Measurements from ENCODE around the gene SPATA31D4. TPM values are rescaled to one million over a fixed set of nuclear protein-coding genes. Genes with fewer than 3 reads are reported as not detected.
"Not testable (repeated sequence)": the region's sequence is repeated elsewhere in the genome, so short reads cannot be mapped to it uniquely, and the experiment has no call there.

The SPATA31D4 gene
- total RNA-seq, result not detected

GRCh38 chr9:81928305-81928704, at the start of gene SPATA31D4:
Gene SPATA31D4, plus strand, starts transcription at chr9:81928428. Its CDS starts 86 bp downstream, at chr9:81928514.
- H3K27ac Mint-ChIP-seq; POLR2A ChIA-PET; H3K27me3 Mint-ChIP-seq; H3K9me3 Mint-ChIP-seq; CTCF ChIA-PET; H3K4me3 Mint-ChIP-seq; H3K36me3 Mint-ChIP-seq (ENCODE audit: low read depth); H3K4me1 Mint-ChIP-seq; DNase-seq: not testable (repeated sequence)

GRCh38 chr9:81878530-81878929, 49.7 kb upstream of the SPATA31D4 start:
- no peak for DNase-seq
- Mint-ChIP-seq H3K4me3 (no peak overlapping the region), H3K27ac (no peak overlapping the region), H3K36me3 (ENCODE audit: low read depth) (no peaks in the 10 kb centered on the region), H3K9me3 (no peaks in the 10 kb centered on the region), H3K4me1 (no peaks in the 10 kb centered on the region), H3K27me3 (no peaks in the 10 kb centered on the region)
- ChIA-PET CTCF (no interaction called here), POLR2A (no interaction called here)

- H3K27ac Mint-ChIP-seq, result no peak overlapping the region
- ChIA-PET POLR2A (no interaction called here), CTCF (no interaction called here)
- H3K9me3 Mint-ChIP-seq, result no peaks in the 10 kb centered on the region
- DNase-seq, result no peak
- no peak overlapping the region for H3K4me3 Mint-ChIP-seq
- H3K4me1 Mint-ChIP-seq, result no peaks in the 10 kb centered on the region
- H3K36me3 Mint-ChIP-seq (ENCODE audit: low read depth), result no peaks in the 10 kb centered on the region
- no peaks in the 10 kb centered on the region for H3K27me3 Mint-ChIP-seq
Measured at GRCh38 chr9:81879501-81879916, 48.7 kb upstream of the SPATA31D4 start.

- no peaks in the 10 kb centered on the region for H3K4me1 Mint-ChIP-seq
- no peak overlapping the region for H3K4me3 Mint-ChIP-seq
- H3K36me3 Mint-ChIP-seq (ENCODE audit: low read depth), result no peaks in the 10 kb centered on the region
- H3K27ac Mint-ChIP-seq, result no peak overlapping the region
- H3K27me3 Mint-ChIP-seq, result no peaks in the 10 kb centered on the region
- POLR2A ChIA-PET, result no interaction called here
- DNase-seq, result no peak
- peaks cover 5% of the 10 kb centered on the region for H3K9me3 Mint-ChIP-seq
- CTCF ChIA-PET, result no interaction called here
Measured at GRCh38 chr9:81885602-81886001, 42.6 kb upstream of the SPATA31D4 start.

- DNase-seq, result no peak
- CTCF ChIA-PET, result no interaction called here
- no peak overlapping the region for H3K27ac Mint-ChIP-seq
- no peak overlapping the region for H3K4me3 Mint-ChIP-seq
- H3K36me3 Mint-ChIP-seq (ENCODE audit: low read depth), result no peaks in the 10 kb centered on the region
- H3K9me3 Mint-ChIP-seq, result peaks cover 5% of the 10 kb centered on the region
- H3K27me3 Mint-ChIP-seq, result no peaks in the 10 kb centered on the region
- POLR2A ChIA-PET, result no interaction called here
- no peaks in the 10 kb centered on the region for H3K4me1 Mint-ChIP-seq
Measured at GRCh38 chr9:81886665-81887064, 41.6 kb upstream of the SPATA31D4 start.

- no peak overlapping the region for H3K27ac Mint-ChIP-seq
Measured at GRCh38 chr9:81890104-81890503, 38.1 kb upstream of the SPATA31D4 start.

GRCh38 chr9:81892440-81892839, 35.8 kb upstream of the SPATA31D4 start:
- Mint-ChIP-seq H3K36me3 (ENCODE audit: low read depth) (no peaks in the 10 kb centered on the region), H3K9me3 (peaks cover 5% of the 10 kb centered on the region)

More at GRCh38 chr9:81890104-81890503, 38.1 kb upstream of the SPATA31D4 start:
- no peak overlapping the region for H3K4me3 Mint-ChIP-seq
- H3K4me1 Mint-ChIP-seq, result no peaks in the 10 kb centered on the region
- H3K36me3 Mint-ChIP-seq (ENCODE audit: low read depth), result no peaks in the 10 kb centered on the region
- no peaks in the 10 kb centered on the region for H3K27me3 Mint-ChIP-seq
- POLR2A ChIA-PET, result no interaction called here
- DNase-seq, result no peak
- peaks cover 5% of the 10 kb centered on the region for H3K9me3 Mint-ChIP-seq
- CTCF ChIA-PET, result no interaction called here

GRCh38 chr9:81893929-81894328, 34.3 kb upstream of the SPATA31D4 start:
- H3K4me3 Mint-ChIP-seq, result no peak overlapping the region
- CTCF ChIA-PET, result interaction anchor here (0.6 kb wide), 2 partner anchors 1307 to 1675 kb away, joined by 3 to 4 read pairs; no protein-coding TSS in a partner anchor

More at GRCh38 chr9:81892440-81892839, 35.8 kb upstream of the SPATA31D4 start:
- no peak overlapping the region for H3K4me3 Mint-ChIP-seq
- H3K27ac Mint-ChIP-seq, result no peak overlapping the region
- DNase-seq, result no peak
- CTCF ChIA-PET, result no interaction called here
- no peaks in the 10 kb centered on the region for H3K4me1 Mint-ChIP-seq
- H3K27me3 Mint-ChIP-seq, result no peaks in the 10 kb centered on the region
- POLR2A ChIA-PET, result no interaction called here

GRCh38 chr9:81894891-81895290, 33.3 kb upstream of the SPATA31D4 start:
- ChIA-PET POLR2A (no interaction called here), CTCF (no interaction called here)
- H3K4me3 Mint-ChIP-seq, result no peak overlapping the region
- no peak for DNase-seq
- no peaks in the 10 kb centered on the region for H3K4me1 Mint-ChIP-seq
- H3K27me3 Mint-ChIP-seq, result no peaks in the 10 kb centered on the region
- no peak overlapping the region for H3K27ac Mint-ChIP-seq
- H3K36me3 Mint-ChIP-seq (ENCODE audit: low read depth), result no peaks in the 10 kb centered on the region
- peaks cover 3% of the 10 kb centered on the region for H3K9me3 Mint-ChIP-seq

More at GRCh38 chr9:81893929-81894328, 34.3 kb upstream of the SPATA31D4 start:
- H3K27ac Mint-ChIP-seq, result no peak overlapping the region
- no peaks in the 10 kb centered on the region for H3K36me3 Mint-ChIP-seq (ENCODE audit: low read depth)
- no peak for DNase-seq
- H3K27me3 Mint-ChIP-seq, result no peaks in the 10 kb centered on the region
- peaks cover 5% of the 10 kb centered on the region for H3K9me3 Mint-ChIP-seq
- no peaks in the 10 kb centered on the region for H3K4me1 Mint-ChIP-seq
- POLR2A ChIA-PET, result no interaction called here

- no peaks in the 10 kb centered on the region for H3K9me3 Mint-ChIP-seq
- CTCF ChIA-PET, result no interaction called here
- H3K4me1 Mint-ChIP-seq, result no peaks in the 10 kb centered on the region
- POLR2A ChIA-PET, result no interaction called here
- DNase-seq, result no peak
- no peaks in the 10 kb centered on the region for H3K36me3 Mint-ChIP-seq (ENCODE audit: low read depth)
- no peaks in the 10 kb centered on the region for H3K27me3 Mint-ChIP-seq
- H3K27ac Mint-ChIP-seq, result no peak overlapping the region
- no peak overlapping the region for H3K4me3 Mint-ChIP-seq
Measured at GRCh38 chr9:81896070-81896469, 32.2 kb upstream of the SPATA31D4 start.

- H3K4me3 Mint-ChIP-seq, result no peak overlapping the region
- no peaks in the 10 kb centered on the region for H3K36me3 Mint-ChIP-seq (ENCODE audit: low read depth)
- no peaks in the 10 kb centered on the region for H3K4me1 Mint-ChIP-seq
- DNase-seq, result no peak
- ChIA-PET POLR2A (no interaction called here), CTCF (no interaction called here)
- H3K9me3 Mint-ChIP-seq, result no peaks in the 10 kb centered on the region
- H3K27ac Mint-ChIP-seq, result no peak overlapping the region
- no peaks in the 10 kb centered on the region for H3K27me3 Mint-ChIP-seq
Measured at GRCh38 chr9:81898851-81899250, 29.4 kb upstream of the SPATA31D4 start.

- ChIA-PET POLR2A (no interaction called here), CTCF (no interaction called here)
- Mint-ChIP-seq H3K4me1 (no peaks in the 10 kb centered on the region), H3K4me3 (no peak overlapping the region), H3K27ac (no peak overlapping the region), H3K9me3 (no peaks in the 10 kb centered on the region), H3K36me3 (ENCODE audit: low read depth) (no peaks in the 10 kb centered on the region), H3K27me3 (no peaks in the 10 kb centered on the region)
- no peak for DNase-seq
Measured at GRCh38 chr9:81902196-81902595, 26.0 kb upstream of the SPATA31D4 start.

- no peaks in the 10 kb centered on the region for H3K27me3 Mint-ChIP-seq
- H3K4me1 Mint-ChIP-seq, result no peaks in the 10 kb centered on the region
- H3K27ac Mint-ChIP-seq, result no peak overlapping the region
- no peaks in the 10 kb centered on the region for H3K36me3 Mint-ChIP-seq (ENCODE audit: low read depth)
- no peaks in the 10 kb centered on the region for H3K9me3 Mint-ChIP-seq
- H3K4me3 Mint-ChIP-seq, result no peak overlapping the region
- DNase-seq, result no peak
- ChIA-PET POLR2A (no interaction called here), CTCF (no interaction called here)
Measured at GRCh38 chr9:81902626-81903025, 25.6 kb upstream of the SPATA31D4 start.

- ChIA-PET POLR2A (no interaction called here), CTCF (no interaction called here)
- no peaks in the 10 kb centered on the region for H3K27me3 Mint-ChIP-seq
- H3K4me3 Mint-ChIP-seq, result no peak overlapping the region
- H3K9me3 Mint-ChIP-seq, result no peaks in the 10 kb centered on the region
- no peaks in the 10 kb centered on the region for H3K4me1 Mint-ChIP-seq
- DNase-seq, result no peak
- H3K36me3 Mint-ChIP-seq (ENCODE audit: low read depth), result no peaks in the 10 kb centered on the region
- H3K27ac Mint-ChIP-seq, result no peak overlapping the region
Measured at GRCh38 chr9:81906671-81907070, 21.6 kb upstream of the SPATA31D4 start.

GRCh38 chr9:81912135-81912534, 16.1 kb upstream of the SPATA31D4 start:
- CTCF ChIA-PET, result no interaction called here
- no peaks in the 10 kb centered on the region for H3K27me3 Mint-ChIP-seq
- no peak overlapping the region for H3K4me3 Mint-ChIP-seq
- no peaks in the 10 kb centered on the region for H3K36me3 Mint-ChIP-seq (ENCODE audit: low read depth)
- H3K4me1 Mint-ChIP-seq, result no peaks in the 10 kb centered on the region
- POLR2A ChIA-PET, result no interaction called here
- H3K27ac Mint-ChIP-seq, result no peak overlapping the region
- H3K9me3 Mint-ChIP-seq, result no peaks in the 10 kb centered on the region
- no peak for DNase-seq

Data from activated CD4-positive, alpha-beta T cell treated with anti-CD3 and anti-CD28 coated beads, Interleukin-2, amount 10 ng/mL, durations not matched to agents 7 days and 5 days (primary cell).